ENCODE results near the gene PLPP4. TPM values are rescaled to one million over a fixed set of nuclear protein-coding genes. Genes with fewer than 3 reads are reported as not detected.

The PLPP4 gene
- total and polyA plus RNA-seq, 2 donors (not counting 1 experiment from before 2014, with no cell fraction given): 0.22 to 1.2 TPM

DNA sequence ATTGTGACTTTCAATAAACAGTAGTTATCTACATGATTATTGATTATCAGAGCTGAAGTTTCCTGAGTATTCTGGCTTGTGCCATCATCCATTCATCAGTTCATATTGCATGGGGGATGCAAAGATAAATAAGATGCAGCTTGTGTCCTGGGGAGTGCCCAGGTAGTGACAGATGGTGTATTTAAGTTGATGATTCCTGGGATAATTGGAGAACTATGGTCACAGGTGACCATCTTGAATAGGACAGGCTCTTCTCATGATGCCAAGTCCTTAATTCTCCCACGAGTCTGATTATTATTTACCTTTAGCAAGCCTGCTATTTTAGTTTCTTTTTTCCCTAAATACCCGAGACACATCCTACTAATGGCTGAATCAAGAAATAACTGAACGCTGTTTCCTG, 64.9 kb downstream of the PLPP4 start:
- Histone ChIP-seq H2AFZ (ENCODE audit: low read length) (no peak overlapping the region), H4K20me1 (ENCODE audit: control insufficient read depth, extremely low read depth, insufficient read depth, low read length) (no peaks in the 10 kb centered on the region), H3K4me2 (ENCODE audit: extremely low read depth, insufficient read depth, low read length) (no peak overlapping the region), H3K4me3 (replicated peaks in 1 of 4; ENCODE audit: control extremely low read depth in 1 of 4, insufficient read depth in 1 of 4, low read depth in 3 of 4, low read length in 4 of 4) (no peak overlapping the region), H3K9me3 (ENCODE audit: control insufficient read depth, insufficient read depth, low read depth, low read length) (no peaks in the 10 kb centered on the region), H3K36me3 (ENCODE audit: control insufficient read depth, insufficient read depth, low read length) (no peaks in the 10 kb centered on the region), H3K4me1 (ENCODE audit: control insufficient read depth, extremely low read depth, insufficient read depth, low read length) (no peaks in the 10 kb centered on the region), H3K79me2 (ENCODE audit: control insufficient read depth, insufficient read depth, low read length) (no peaks in the 10 kb centered on the region), H3K27me3 (ENCODE audit: control insufficient read depth, insufficient read depth, low read length) (no peaks in the 10 kb centered on the region), H3K9ac (ENCODE audit: insufficient read depth, low read length) (no peak overlapping the region), H3K27ac (ENCODE audit: insufficient read depth, low read length) (no peak overlapping the region)
- DNase-seq (ENCODE audit: low read depth in 2 of 2): no peak
- no peak for TF ChIP-seq EZH2 (IDR thresholded peaks at IDR 0.05; ENCODE audit: low read length, missing control alignments)
- TF ChIP-seq, protein P1, sequence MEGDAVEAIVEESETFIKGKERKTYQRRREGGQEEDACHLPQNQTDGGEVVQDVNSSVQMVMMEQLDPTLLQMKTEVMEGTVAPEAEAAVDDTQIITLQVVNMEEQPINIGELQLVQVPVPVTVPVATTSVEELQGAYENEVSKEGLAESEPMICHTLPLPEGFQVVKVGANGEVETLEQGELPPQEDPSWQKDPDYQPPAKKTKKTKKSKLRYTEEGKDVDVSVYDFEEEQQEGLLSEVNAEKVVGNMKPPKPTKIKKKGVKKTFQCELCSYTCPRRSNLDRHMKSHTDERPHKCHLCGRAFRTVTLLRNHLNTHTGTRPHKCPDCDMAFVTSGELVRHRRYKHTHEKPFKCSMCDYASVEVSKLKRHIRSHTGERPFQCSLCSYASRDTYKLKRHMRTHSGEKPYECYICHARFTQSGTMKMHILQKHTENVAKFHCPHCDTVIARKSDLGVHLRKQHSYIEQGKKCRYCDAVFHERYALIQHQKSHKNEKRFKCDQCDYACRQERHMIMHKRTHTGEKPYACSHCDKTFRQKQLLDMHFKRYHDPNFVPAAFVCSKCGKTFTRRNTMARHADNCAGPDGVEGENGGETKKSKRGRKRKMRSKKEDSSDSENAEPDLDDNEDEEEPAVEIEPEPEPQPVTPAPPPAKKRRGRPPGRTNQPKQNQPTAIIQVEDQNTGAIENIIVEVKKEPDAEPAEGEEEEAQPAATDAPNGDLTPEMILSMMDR (conservative IDR thresholded peaks at IDR 0.05 in 1 of 2, IDR thresholded peaks at IDR 0.05 in 1 of 2; ENCODE audit: low read depth in 1 of 2, low read length in 2 of 2): no peak

DNA sequence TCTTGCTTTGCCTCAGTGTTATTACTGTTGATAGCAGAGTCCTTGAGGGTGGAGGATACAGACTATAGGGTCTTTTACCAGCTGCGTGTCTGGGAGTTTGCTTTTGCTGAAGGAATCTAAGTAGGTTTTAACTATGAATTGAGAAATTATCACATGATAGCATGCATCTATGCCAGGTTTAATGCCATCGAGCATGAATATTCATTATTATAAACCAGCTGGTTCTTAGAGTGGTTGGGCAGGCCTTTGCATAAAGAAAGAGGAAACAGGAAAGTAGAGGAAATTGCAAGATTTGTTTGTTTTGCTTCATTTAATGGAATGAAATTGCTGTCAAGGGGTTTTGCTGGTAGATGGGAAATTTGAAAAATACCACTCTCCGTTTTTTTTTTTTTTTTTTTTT, 70.7 kb downstream of the PLPP4 start:
- Histone ChIP-seq H3K27ac (ENCODE audit: insufficient read depth, low read length) (no peak overlapping the region), H3K4me3 (replicated peaks in 1 of 4; ENCODE audit: control extremely low read depth in 1 of 4, insufficient read depth in 1 of 4, low read depth in 3 of 4, low read length in 4 of 4) (no peak overlapping the region), H4K20me1 (ENCODE audit: control insufficient read depth, extremely low read depth, insufficient read depth, low read length) (no peaks in the 10 kb centered on the region), H3K36me3 (ENCODE audit: control insufficient read depth, insufficient read depth, low read length) (no peaks in the 10 kb centered on the region), H2AFZ (ENCODE audit: low read length) (no peak overlapping the region), H3K9ac (ENCODE audit: insufficient read depth, low read length) (no peak overlapping the region), H3K79me2 (ENCODE audit: control insufficient read depth, insufficient read depth, low read length) (no peaks in the 10 kb centered on the region), H3K4me1 (ENCODE audit: control insufficient read depth, extremely low read depth, insufficient read depth, low read length) (no peaks in the 10 kb centered on the region), H3K9me3 (ENCODE audit: control insufficient read depth, insufficient read depth, low read depth, low read length) (no peaks in the 10 kb centered on the region), H3K27me3 (ENCODE audit: control insufficient read depth, insufficient read depth, low read length) (no peaks in the 10 kb centered on the region), H3K4me2 (ENCODE audit: extremely low read depth, insufficient read depth, low read length) (no peak overlapping the region)
- DNase-seq (ENCODE audit: low read depth in 2 of 2): no peak
- TF ChIP-seq, protein P1 (conservative IDR thresholded peaks at IDR 0.05 in 1 of 2, IDR thresholded peaks at IDR 0.05 in 1 of 2; ENCODE audit: low read depth in 1 of 2, low read length in 2 of 2): no peak

DNA sequence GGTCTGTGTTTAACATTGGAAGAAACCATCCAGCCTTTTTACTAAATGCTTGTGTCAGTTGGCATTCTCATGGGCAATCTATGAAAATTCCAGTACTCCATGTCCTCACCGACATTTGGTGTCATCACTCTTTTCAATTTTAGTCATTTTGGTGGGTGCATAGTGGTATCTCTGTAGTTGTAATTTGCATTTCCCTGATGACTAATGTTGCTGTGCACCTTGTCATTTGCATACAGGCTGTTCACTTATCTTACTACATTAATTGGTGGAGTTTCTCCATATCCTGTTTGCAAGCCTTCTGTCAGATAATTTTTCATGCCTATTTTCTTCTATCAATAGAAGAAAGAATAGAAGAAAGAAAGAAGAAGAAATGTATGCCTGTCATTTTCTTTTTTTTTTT, 73.7 kb downstream of the PLPP4 start:
- Histone ChIP-seq H3K79me2 (ENCODE audit: control insufficient read depth, insufficient read depth, low read length) (no peaks in the 10 kb centered on the region), H3K4me2 (ENCODE audit: extremely low read depth, insufficient read depth, low read length) (no peak overlapping the region), H4K20me1 (ENCODE audit: control insufficient read depth, extremely low read depth, insufficient read depth, low read length) (no peaks in the 10 kb centered on the region), H2AFZ (ENCODE audit: low read length) (no peak overlapping the region), H3K27ac (ENCODE audit: insufficient read depth, low read length) (no peak overlapping the region), H3K27me3 (ENCODE audit: control insufficient read depth, insufficient read depth, low read length) (no peaks in the 10 kb centered on the region), H3K4me1 (ENCODE audit: control insufficient read depth, extremely low read depth, insufficient read depth, low read length) (no peaks in the 10 kb centered on the region), H3K9ac (ENCODE audit: insufficient read depth, low read length) (no peak overlapping the region), H3K36me3 (ENCODE audit: control insufficient read depth, insufficient read depth, low read length) (no peaks in the 10 kb centered on the region), H3K4me3 (replicated peaks in 1 of 4; ENCODE audit: control extremely low read depth in 1 of 4, insufficient read depth in 1 of 4, low read depth in 3 of 4, low read length in 4 of 4) (no peak overlapping the region), H3K9me3 (ENCODE audit: control insufficient read depth, insufficient read depth, low read depth, low read length) (no peaks in the 10 kb centered on the region)
- TF ChIP-seq, protein P1 (conservative IDR thresholded peaks at IDR 0.05 in 1 of 2, IDR thresholded peaks at IDR 0.05 in 1 of 2; ENCODE audit: low read depth in 1 of 2, low read length in 2 of 2): no peak
- TF ChIP-seq EZH2 (IDR thresholded peaks at IDR 0.05; ENCODE audit: low read length, missing control alignments): no peak
- DNase-seq (ENCODE audit: low read depth in 2 of 2): no peak

Measured in fibroblast of lung (primary cell).